ENCODE results near the gene CMTM7. TPM values are rescaled to one million over a fixed set of nuclear protein-coding genes. Genes with fewer than 3 reads are reported as not detected.

CMTM7 gene
- total RNA-seq, 1 donor from 2014 or later, result 11.8 TPM

- H3K9ac ChIP-seq, result no peak overlapping the region
- Mint-ChIP-seq H3K27ac (no peak overlapping the region), H3K36me3 (peaks cover 6% of the 10 kb centered on the region), H3K9me3 (peaks cover 13% of the 10 kb centered on the region), H3K27me3 (ENCODE audit: insufficient read depth, low read depth) (peaks cover 3% of the 10 kb centered on the region), H3K4me3 (no peak overlapping the region), H3K4me1 (peaks cover 25% of the 10 kb centered on the region)
- no peaks in the 10 kb centered on the region for H3K79me2 ChIP-seq (ENCODE audit: low read depth)
- no peak overlapping the region for H2AFZ ChIP-seq (replicated peaks)
- H3K4me3 ChIP-seq, result no peak overlapping the region
- no peak for DNase-seq (ENCODE audit: low spot score)
- no peak overlapping the region for H3K4me2 ChIP-seq
- peaks cover 18% of the 10 kb centered on the region for H3K4me1 ChIP-seq
- H3K27me3 ChIP-seq, result no peaks in the 10 kb centered on the region
- H3K36me3 ChIP-seq, result no peaks in the 10 kb centered on the region
- H3K27ac ChIP-seq, result no peak overlapping the region
- H3F3A ChIP-seq (ENCODE audit: low read depth), result peaks cover 17% of the 10 kb centered on the region
- no peaks in the 10 kb centered on the region for H4K20me1 ChIP-seq (ENCODE audit: low read depth)
- TF ChIP-seq EZH2phosphoT487 (IDR thresholded peaks at IDR 0.05) (no peak), EZH2 (IDR thresholded peaks at IDR 0.05) (no peak), CTCF (IDR thresholded peaks at IDR 0.05) (no peak)
- H3K9me3 ChIP-seq (ENCODE audit: low read depth), result no peaks in the 10 kb centered on the region
Observed at GRCh38 chr3:32421185-32421584, 29.5 kb downstream of the CMTM7 start.

GRCh38 chr3:32421991-32422859, 30.6 kb downstream of the CMTM7 start:
- no peak overlapping the region for H3K4me3 Mint-ChIP-seq
- Histone ChIP-seq H3K9ac (no peak overlapping the region), H3K4me2 (no peak overlapping the region), H3K36me3 (no peaks in the 10 kb centered on the region), H3F3A (ENCODE audit: low read depth) (peaks cover 17% of the 10 kb centered on the region), H3K4me1 (peaks cover 18% of the 10 kb centered on the region), H3K27ac (no peak overlapping the region), H3K4me3 (no peak overlapping the region), H2AFZ (replicated peaks) (no peak overlapping the region), H4K20me1 (ENCODE audit: low read depth) (no peaks in the 10 kb centered on the region), H3K9me3 (ENCODE audit: low read depth) (no peaks in the 10 kb centered on the region), H3K27me3 (no peaks in the 10 kb centered on the region), H3K79me2 (ENCODE audit: low read depth) (no peaks in the 10 kb centered on the region)
- no peak overlapping the region for H3K27ac Mint-ChIP-seq
- TF ChIP-seq EZH2phosphoT487 (IDR thresholded peaks at IDR 0.05) (no peak), CTCF (IDR thresholded peaks at IDR 0.05) (no peak), EZH2 (IDR thresholded peaks at IDR 0.05) (no peak)
- peaks cover 3% of the 10 kb centered on the region for H3K27me3 Mint-ChIP-seq (ENCODE audit: insufficient read depth, low read depth)
- H3K9me3 Mint-ChIP-seq, result peaks cover 11% of the 10 kb centered on the region
- DNase-seq (ENCODE audit: low spot score), result no peak
- peaks cover 6% of the 10 kb centered on the region for H3K36me3 Mint-ChIP-seq
- H3K4me1 Mint-ChIP-seq, result peaks cover 25% of the 10 kb centered on the region

GRCh38 chr3:32422943-32423342, 31.3 kb downstream of the CMTM7 start:
- no peak overlapping the region for H3K4me3 Mint-ChIP-seq
- DNase-seq (ENCODE audit: low spot score), result no peak
- H3K27ac Mint-ChIP-seq, result no peak overlapping the region

More at GRCh38 chr3:32422943-32423342, 31.3 kb downstream of the CMTM7 start:
- H3K4me1 ChIP-seq, result peaks cover 18% of the 10 kb centered on the region
- no peak overlapping the region for H2AFZ ChIP-seq (replicated peaks)
- H3F3A ChIP-seq (ENCODE audit: low read depth), result peaks cover 17% of the 10 kb centered on the region
- H3K9ac ChIP-seq, result no peak overlapping the region
- Mint-ChIP-seq H3K9me3 (peaks cover 11% of the 10 kb centered on the region), H3K4me1 (peaks cover 30% of the 10 kb centered on the region), H3K36me3 (peaks cover 6% of the 10 kb centered on the region), H3K27me3 (ENCODE audit: insufficient read depth, low read depth) (peaks cover 3% of the 10 kb centered on the region)
- no peaks in the 10 kb centered on the region for H3K27me3 ChIP-seq
- no peaks in the 10 kb centered on the region for H3K36me3 ChIP-seq
- H3K27ac ChIP-seq, result no peak overlapping the region
- no peak for TF ChIP-seq EZH2 (IDR thresholded peaks at IDR 0.05)
- no peak for TF ChIP-seq EZH2phosphoT487 (IDR thresholded peaks at IDR 0.05)
- TF ChIP-seq CTCF (IDR thresholded peaks at IDR 0.05), result no peak
- H4K20me1 ChIP-seq (ENCODE audit: low read depth), result no peaks in the 10 kb centered on the region
- H3K9me3 ChIP-seq (ENCODE audit: low read depth), result no peaks in the 10 kb centered on the region
- no peak overlapping the region for H3K4me2 ChIP-seq
- H3K4me3 ChIP-seq, result no peak overlapping the region
- no peaks in the 10 kb centered on the region for H3K79me2 ChIP-seq (ENCODE audit: low read depth)

Data from neural progenitor cell (in vitro differentiated cells).